KOPT-K1 (cell line): ENCODE data around the gene C9.
"Not testable (repeated sequence)": the region's sequence is repeated elsewhere in the genome, so short reads cannot be mapped to it uniquely, and the experiment has no call there.

ENCODE experiments used
- H3K27ac ChIP-seq: fragments of 200-600 bp; sonication (generic); 2 replicates; pipeline ENCODE4 v1.5.1; 2016; ENCODE audit warnings: antibody characterized with exemption, mild to moderate bottlenecking, low read depth, low read length; ENCODE audit not compliant: poor library complexity, severe bottlenecking
- H3K36me3 ChIP-seq: fragments of 200-600 bp; sonication (generic); 2 replicates; pipeline ENCODE4 v1.5.1; 2017; ENCODE audit warnings: antibody characterized with exemption, mild to moderate bottlenecking, low read length, moderate library complexity; ENCODE audit not compliant: insufficient read depth
- H3K9me3 ChIP-seq: fragments of 200-600 bp; sonication (generic); 2 replicates; pipeline ENCODE4 v1.5.1; 2017; ENCODE audit warnings: antibody characterized with exemption, low read length, mild to moderate bottlenecking; ENCODE audit not compliant: insufficient read depth, poor library complexity, severe bottlenecking

Gene C9

DNA sequence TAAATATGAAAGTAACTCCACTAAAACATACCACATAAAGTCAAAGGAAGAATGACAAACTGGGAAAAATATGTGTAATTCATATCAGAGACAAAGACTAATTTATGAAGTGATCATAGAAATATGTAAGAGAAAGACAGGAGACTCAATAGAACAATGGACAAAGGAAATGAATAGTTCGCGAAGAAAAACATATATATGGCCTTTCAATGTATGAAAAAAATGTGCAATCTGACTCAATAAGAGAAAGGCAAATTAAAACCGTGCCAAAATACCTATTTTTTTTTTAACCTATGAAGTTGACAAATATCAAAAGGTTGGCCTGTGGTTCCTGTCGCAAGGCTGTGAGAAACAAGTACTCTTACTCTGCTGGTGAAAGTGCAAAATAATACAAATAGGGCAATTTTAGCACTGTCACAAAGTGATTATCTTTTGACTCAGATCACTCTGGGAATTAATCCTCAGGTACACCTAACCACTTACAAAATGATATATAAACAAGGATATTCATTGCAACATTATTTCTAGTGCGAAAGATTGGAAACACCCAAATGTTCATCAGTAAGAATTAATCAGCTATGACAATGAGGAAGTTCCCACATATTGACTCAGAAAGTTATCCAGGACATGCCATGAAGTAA is 3.7 kb downstream of the C9 start:
- no peaks in the 10 kb centered on the region for H3K36me3 ChIP-seq
- H3K27ac ChIP-seq, result no peak overlapping the region

DNA sequence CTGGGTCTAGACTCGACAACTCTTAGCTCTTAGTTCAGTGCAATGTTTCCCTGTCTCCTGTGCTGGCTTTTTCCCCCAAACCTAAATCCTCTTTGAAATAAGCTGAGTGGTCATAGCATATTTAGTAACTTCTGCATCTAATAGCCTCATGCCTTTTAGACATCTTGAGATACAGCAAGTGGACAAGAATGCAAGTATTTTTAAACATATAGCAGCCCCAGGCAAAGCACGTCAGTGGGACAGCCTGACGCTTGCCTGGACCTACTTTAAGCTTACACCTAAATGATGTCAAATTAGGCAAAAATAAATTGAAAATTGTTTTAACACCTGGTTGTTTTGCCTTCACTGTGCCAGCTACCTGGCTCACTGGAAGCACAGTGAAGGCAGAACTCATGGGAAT is 8.0 kb downstream of the C9 start:
- H3K36me3 ChIP-seq, result no peaks in the 10 kb centered on the region
- peaks cover under 1% of the 10 kb centered on the region for H3K9me3 ChIP-seq
- no peak overlapping the region for H3K27ac ChIP-seq

More for the DNA sequence above, 3.7 kb downstream of the C9 start:
- no peaks in the 10 kb centered on the region for H3K9me3 ChIP-seq

DNA sequence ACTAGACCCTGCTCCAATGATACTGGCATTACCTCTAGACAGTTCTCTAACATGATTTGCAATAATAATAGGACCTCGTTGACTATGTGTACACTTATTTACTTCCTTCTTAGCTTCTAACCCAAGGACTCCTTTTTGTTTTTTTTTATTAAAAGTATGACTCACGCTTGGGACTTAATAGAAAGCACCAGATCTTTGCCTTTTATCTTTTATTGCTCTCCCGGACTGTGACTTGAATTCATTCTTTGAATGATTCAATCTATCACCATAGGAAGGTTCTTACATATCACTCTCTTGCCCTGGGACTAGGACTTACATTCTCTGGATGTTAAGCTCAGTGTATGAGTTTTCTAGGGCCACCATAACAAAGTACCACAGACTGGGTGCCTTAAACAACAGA is 9.0 kb downstream of the C9 start:
- no peak overlapping the region for H3K27ac ChIP-seq
- no peaks in the 10 kb centered on the region for H3K36me3 ChIP-seq
- peaks cover 8% of the 10 kb centered on the region for H3K9me3 ChIP-seq

DNA sequence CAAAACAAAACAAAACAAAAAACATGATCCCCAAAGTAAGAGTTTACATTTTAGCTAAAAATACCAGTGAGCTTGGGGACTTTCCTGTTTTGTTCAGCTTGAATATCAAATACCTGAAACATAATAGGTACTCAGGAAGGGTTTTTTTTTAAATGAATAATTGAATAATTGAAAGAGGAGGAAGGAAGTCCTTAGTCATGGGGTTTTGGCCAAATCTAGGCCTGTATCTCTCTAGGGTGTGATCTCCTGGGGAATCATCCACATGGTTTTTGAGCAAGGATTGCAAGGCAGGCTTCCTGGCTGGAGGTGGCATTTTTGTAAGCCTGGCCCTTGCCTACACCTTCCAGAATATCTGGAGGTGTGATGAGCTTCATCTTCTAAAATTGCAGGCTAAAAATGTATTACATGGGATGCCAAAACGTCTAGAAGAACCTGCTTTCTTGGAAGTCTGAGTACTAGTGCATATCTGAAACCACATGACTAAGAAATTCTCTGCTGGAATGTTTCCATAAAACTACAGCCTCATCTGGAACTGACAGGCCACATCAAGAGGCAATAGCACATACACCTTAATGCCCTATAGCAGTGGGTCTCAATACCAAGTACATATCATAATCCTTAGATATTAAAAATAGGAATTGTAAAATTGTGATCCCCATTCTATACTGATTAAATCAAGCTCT is 10.4 kb downstream of the C9 start:
- Histone ChIP-seq H3K9me3 (peaks cover 8% of the 10 kb centered on the region), H3K27ac (no peak overlapping the region), H3K36me3 (no peaks in the 10 kb centered on the region)

DNA sequence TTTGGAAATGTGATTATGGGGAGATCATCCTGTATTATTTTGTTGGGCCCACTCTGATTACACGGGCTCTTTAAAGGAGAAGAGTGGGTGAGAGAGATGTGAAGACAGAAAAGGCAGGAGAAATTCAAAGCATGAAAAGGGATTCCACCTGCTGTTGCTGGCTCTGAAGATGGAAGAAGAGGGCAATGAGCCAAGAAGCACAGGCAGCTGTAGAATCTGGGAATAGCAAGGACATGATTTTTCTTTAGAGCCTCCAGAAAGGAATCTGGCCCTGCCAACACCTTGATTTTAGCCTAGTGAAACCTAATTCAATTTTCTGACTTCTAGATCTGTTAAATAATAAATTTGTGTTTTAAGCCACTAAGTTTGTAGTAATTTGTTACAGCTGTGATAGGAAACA is 11.3 kb downstream of the C9 start:
- Histone ChIP-seq H3K9me3 (peaks cover 8% of the 10 kb centered on the region), H3K27ac (no peak overlapping the region), H3K36me3 (no peaks in the 10 kb centered on the region)

DNA sequence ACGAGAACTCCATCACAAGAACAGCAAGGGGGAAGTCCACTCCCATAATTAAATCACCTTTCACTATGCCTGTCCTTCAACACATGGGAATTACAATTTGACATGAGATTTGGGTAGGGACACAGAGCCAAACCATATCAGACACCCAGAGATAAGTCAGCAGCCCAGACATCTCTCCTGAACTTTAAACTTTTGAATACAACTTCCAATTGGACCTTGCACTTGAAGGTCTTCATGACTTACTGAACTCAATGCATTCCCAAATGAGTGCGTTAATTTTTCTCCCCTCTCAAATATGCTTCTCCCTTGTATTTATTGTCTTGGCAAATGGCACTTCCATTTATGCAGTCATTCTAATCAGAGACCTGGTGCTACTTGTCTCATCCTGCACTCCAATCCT is 12.1 kb downstream of the C9 start:
- peaks cover 8% of the 10 kb centered on the region for H3K9me3 ChIP-seq
- no peaks in the 10 kb centered on the region for H3K36me3 ChIP-seq
- no peak overlapping the region for H3K27ac ChIP-seq

DNA sequence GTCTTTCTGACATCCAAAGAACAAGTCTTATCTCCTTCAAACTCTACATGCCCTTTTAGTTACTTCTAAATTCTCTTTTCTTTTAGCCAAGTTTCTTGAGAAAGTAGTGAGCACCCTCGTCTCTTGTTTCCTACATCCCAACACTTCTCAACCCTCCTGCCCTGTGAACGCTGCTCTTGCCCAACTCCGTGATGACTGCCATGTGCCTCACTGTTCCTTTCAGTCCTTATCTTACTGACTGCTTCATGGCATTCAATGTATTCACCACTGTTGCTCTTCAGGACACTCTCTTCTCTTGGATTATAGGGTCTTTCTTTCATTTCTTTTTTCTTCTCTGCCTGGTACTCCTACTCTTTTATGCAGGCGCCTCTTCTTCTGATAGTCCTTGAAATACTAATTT is 14.8 kb downstream of the C9 start:
- peaks cover 8% of the 10 kb centered on the region for H3K9me3 ChIP-seq
- no peak overlapping the region for H3K27ac ChIP-seq
- H3K36me3 ChIP-seq, result no peaks in the 10 kb centered on the region

DNA sequence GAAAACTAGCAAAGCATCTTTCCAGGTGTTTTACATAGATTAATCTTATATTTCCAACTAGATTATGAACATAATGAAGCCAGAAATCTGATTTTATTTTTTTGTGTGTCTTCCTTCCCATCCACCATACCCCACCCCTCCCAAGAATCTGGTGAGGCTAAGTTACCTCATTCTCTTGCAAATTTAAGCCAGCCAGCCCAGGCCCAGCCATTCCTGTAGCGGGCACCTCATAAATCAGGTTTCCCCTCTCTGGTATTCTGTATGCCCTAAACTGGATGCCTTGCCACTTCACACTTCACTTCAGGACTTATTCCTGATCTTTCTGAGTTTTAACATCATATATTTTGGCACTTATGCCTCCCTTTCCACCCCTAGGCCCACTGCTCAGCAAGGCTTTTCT is 21.8 kb downstream of the C9 start:
- Histone ChIP-seq H3K36me3 (no peaks in the 10 kb centered on the region), H3K9me3 (no peaks in the 10 kb centered on the region), H3K27ac (no peak overlapping the region)

DNA sequence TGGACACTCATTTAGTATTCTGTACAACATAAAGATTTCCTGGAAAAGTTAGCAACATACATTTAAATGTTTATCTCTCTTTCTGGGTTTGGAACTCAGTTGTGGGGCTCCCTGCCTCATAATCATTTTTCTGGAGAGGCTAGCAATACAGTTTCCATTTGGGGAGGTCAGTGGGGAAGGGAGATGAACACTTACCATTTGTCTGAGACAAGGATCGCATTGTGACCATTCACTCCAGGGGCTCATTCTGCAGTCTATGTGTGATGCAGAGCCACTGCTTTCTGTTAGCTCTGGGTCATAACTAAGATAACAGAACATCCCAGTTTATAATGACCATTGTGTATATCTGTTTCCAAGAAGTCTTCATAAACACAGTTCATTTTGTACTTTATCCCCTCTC is 22.4 kb downstream of the C9 start:
- H3K9me3 ChIP-seq, result no peaks in the 10 kb centered on the region
- no peak overlapping the region for H3K27ac ChIP-seq
- no peaks in the 10 kb centered on the region for H3K36me3 ChIP-seq

DNA sequence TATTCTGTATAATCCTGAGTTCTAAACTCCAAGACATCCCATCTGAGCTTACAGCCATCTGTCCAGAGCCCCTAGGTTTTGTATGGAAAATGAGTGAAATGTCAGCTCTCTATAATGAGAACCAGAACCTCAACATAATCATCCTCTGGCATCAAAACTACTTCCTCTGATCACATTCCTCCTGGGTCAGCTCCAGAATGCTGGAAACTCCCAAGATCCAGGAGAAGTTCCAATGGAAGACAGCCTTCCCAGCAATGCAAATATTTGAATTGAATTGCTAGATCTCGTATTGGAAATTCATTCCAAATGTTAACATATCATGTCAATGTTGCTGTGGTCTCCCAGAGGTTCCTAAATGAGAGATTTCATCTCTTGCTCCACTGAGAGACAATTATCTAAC is 23.8 kb downstream of the C9 start:
- Histone ChIP-seq H3K27ac (no peak overlapping the region), H3K36me3 (no peaks in the 10 kb centered on the region), H3K9me3 (no peaks in the 10 kb centered on the region)

DNA sequence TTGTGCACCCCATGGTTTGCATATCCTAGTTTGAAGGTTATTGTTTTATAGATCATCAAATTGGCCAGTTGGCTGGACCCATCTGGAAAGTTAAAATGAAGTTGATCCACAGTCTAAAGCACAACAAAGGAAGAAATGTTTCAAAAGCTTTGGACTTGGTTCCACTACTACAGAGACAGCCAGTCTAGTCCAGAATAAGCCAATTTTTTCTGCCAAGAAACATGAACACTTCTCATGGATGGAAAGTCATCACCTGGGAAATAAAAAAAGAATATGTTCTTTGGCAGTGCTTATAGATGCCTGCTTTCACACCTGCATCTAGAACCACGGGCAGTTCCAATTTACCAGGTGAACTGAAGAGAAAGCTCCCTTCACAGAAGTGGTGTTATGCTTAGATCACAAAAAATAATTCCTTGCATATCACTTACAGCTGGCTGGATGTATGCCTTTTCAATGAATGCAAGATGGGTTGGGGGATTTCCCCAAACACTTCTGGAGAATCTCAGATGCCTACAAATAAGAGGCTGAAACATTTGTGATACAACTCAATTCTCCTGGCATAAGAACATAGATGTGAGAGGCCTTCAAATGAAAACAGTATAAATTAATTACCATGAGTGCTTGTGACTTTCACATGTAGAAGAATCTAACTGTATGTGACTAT is 26.9 kb downstream of the C9 start:
- H3K27ac ChIP-seq, result no peak overlapping the region
- no peaks in the 10 kb centered on the region for H3K36me3 ChIP-seq
- no peaks in the 10 kb centered on the region for H3K9me3 ChIP-seq

DNA sequence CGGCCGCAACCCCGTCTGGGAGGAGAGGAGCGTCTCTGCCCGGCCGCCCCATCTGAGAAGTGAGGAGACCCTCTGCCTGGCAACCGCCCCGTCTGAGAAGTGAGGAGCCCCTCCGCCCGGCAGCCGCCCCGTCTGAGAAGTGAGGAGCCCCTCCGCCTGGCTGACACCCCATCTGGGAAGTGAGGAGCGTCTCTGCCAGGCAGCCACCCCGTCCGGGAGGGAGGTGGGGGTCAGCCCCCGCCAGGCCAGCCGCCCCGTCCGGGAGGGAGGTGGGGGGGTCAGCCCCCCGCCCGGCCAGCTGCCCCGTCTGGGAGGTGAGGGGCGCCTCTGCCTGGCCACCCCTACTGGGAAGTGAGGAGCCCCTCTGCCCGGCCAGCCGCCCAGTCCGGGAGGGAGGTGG is 30.0 kb downstream of the C9 start:
- not testable (repeated sequence) for H3K9me3 ChIP-seq, H3K27ac ChIP-seq, H3K36me3 ChIP-seq

DNA sequence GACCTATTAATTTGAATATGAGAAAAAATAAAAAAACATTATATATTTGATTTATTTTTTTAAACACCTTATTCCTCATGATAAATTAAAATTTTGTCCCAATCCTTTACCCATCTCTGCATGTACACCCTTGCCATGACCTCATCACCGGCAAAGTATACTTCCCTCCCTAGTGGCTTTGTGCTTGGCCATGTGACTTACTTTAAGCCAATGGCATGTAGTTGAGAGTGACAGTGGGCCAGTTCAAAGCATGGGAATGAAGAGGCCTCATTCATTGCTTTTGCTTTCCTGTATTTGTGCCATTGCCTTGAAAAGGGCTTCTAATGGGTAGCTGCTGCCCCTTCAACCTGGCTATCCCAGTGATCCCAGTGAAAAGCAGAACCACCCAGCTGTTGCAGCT is 31.2 kb downstream of the C9 start:
- H3K27ac ChIP-seq, result no peak overlapping the region
- H3K9me3 ChIP-seq, result no peaks in the 10 kb centered on the region
- no peaks in the 10 kb centered on the region for H3K36me3 ChIP-seq

DNA sequence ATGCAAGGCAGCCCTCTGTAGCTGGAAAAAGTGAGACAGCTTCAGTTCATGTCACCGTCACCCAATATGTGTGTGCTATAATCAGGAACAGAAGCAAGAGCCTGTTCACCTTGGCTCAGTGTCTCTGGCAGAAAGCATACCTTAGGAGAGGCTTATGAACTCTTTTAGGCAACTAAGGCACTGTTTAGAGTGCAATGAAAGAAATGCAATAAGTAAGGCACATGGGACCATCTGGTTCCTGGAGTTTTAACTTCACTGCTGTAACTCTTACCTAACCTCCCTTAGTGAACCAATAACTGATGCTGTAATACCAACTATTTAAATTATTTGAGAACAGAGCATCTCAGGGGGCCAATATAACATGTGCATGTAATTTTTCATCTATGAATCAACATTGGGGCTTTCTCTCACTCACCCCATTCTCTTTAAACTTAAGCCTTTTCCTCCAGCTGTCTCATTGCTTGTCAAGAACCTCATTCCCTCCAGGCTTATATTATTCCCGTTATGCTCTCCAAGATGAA is 32.4 kb downstream of the C9 start:
- Histone ChIP-seq H3K9me3 (no peaks in the 10 kb centered on the region), H3K36me3 (no peaks in the 10 kb centered on the region), H3K27ac (no peak overlapping the region)

DNA sequence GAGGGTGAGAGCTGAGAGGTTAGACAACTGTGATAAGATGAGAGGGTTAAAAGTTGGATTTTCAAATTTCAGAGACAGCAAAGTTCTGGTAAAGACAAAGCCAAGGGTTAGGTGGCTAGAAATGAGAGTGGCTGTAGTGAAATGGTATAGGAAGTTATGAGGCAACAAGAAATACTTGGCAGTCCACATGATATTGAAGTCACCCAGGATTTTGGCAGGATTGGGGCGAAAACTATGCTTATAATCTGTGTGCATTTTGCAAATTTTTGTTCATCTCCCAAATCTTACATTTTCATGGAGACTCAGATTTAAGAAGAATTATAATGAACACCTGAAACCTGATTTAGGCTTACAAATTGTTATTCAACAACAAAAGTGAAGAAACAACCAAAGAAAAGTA is 35.6 kb downstream of the C9 start:
- Histone ChIP-seq H3K36me3 (no peaks in the 10 kb centered on the region), H3K27ac (no peak overlapping the region)

DNA sequence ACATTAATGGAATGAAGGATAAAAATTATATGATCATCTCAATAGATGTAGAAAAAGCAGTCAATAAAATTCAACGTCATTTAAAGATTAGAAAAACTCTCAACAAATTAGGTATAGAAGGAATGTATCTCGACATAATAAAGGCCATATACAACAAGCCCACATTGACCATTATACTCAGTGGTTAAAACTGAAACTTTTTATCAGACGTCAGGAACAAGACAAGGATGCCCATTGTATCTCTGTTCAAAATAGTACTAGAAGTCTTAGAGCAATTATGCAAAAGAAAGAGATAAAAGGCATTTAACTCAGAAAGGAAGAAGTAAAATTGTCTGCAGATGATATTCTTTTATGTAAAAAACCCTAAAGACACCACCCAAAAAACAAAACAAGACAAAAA is 40.8 kb downstream of the C9 start:
- Histone ChIP-seq H3K27ac (no peak overlapping the region), H3K9me3 (no peaks in the 10 kb centered on the region), H3K36me3 (no peaks in the 10 kb centered on the region)

More for the DNA sequence above, 35.6 kb downstream of the C9 start:
- H3K9me3 ChIP-seq, result no peaks in the 10 kb centered on the region
